Measurements from ENCODE around the gene RAB3B. TPM values are rescaled to one million over a fixed set of nuclear protein-coding genes. Genes with fewer than 3 reads are reported as not detected.

RAB3B gene
- total RNA-seq, 4 donors from 2014 or later, result under 0.01 TPM; not detected in 1

DNA sequence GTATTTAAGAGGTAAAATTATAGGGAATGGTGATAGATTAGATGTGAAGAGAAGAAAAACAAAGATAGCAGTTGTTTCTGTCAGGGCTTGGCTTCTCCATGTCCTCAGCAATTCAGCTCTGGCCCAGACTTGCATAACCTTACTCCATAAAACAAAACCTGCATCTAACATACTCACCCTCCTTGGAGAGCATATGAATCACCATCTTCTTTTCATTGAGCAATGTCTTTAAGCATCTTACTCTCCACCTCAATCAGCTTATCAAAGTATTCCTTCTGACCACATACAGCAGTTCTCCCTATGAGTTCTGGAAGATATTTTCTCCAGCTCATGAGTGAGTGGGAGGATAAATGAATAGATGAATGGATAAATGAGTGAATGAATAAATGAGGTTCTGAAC lies 49.0 kb downstream of the RAB3B start:
- no peak for TF ChIP-seq POLR2A (IDR thresholded peaks at IDR 0.05)
- TF ChIP-seq CTCF (IDR thresholded peaks at IDR 0.05), result no peak
- peaks cover 0 to 18% (median 5%) of the 10 kb centered on the region in 3 donors for H3K9me3 ChIP-seq
- no peak overlapping the region for H3K27ac ChIP-seq
- DNase-seq, result no peak
- no peaks in the 10 kb centered on the region for H3K4me1 ChIP-seq
- no peaks in the 10 kb centered on the region for H3K36me3 ChIP-seq
- peaks cover 0 to 4% (median 0%) of the 10 kb centered on the region in 4 donors for H3K27me3 ChIP-seq
- no peak overlapping the region for H3K4me3 ChIP-seq
- intact Hi-C loops (cut with DNase I), result no loop called here

DNA sequence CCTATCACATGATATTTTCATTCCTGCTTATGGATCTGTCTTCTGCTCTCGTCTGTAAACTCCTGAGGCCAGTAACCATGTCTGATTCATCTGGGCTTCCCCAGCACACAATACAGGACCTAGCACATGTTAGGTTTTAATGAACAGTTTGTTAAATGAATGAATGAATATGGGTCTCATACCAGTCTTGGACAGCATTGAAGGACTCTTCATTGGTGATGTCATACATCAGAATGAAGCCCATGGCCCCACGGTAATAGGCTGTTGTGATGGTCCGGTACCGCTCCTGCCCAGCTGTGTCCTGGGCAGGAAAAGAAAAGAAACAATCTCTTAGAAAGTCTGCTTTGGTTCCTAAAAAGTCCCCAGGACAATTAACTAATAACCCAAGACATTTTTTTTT lies 53.4 kb downstream of the RAB3B start:
- H3K4me1 ChIP-seq, result no peaks in the 10 kb centered on the region
- H3K4me3 ChIP-seq, result no peak overlapping the region
- peaks cover 0 to 4% (median 0%) of the 10 kb centered on the region in 4 donors for H3K27me3 ChIP-seq
- intact Hi-C loops (cut with DNase I), result no loop called here
- 88 to 90% methylated on average over 4 of the region's 4 CpGs for WGBS, 2 donors
- H3K27ac ChIP-seq, result no peak overlapping the region
- no peak for DNase-seq
- H3K36me3 ChIP-seq, result no peaks in the 10 kb centered on the region
- peaks cover 0 to 18% (median 5%) of the 10 kb centered on the region in 3 donors for H3K9me3 ChIP-seq
- TF ChIP-seq CTCF (IDR thresholded peaks at IDR 0.05), result no peak

- Histone ChIP-seq H3K27me3 (peaks cover 0 to 4% (median 0%) of the 10 kb centered on the region in 4 donors), H3K4me1 (no peaks in the 10 kb centered on the region), H3K27ac (no peak overlapping the region), H3K9me3 (peaks cover 0 to 13% (median 3%) of the 10 kb centered on the region in 3 donors), H3K4me3 (no peak overlapping the region), H3K36me3 (no peaks in the 10 kb centered on the region)
- WGBS, 2 donors, result 69 to 76% methylated on average over 4 of the region's 4 CpGs
- no peak for DNase-seq
- TF ChIP-seq POLR2A (IDR thresholded peaks at IDR 0.05) (no peak), CTCF (IDR thresholded peaks at IDR 0.05) (no peak)
- intact Hi-C loops (cut with DNase I), result no loop called here
Observed at GRCh38 chr1:51936531-51936930, 54.0 kb downstream of the RAB3B start.

- intact Hi-C loops (cut with DNase I), result no loop called here
- no peak for TF ChIP-seq POLR2A (IDR thresholded peaks at IDR 0.05)
- TF ChIP-seq CTCF (IDR thresholded peaks at IDR 0.05), result no peak
- H3K36me3 ChIP-seq, result no peaks in the 10 kb centered on the region
Observed at GRCh38 chr1:51933344-51933743, 57.2 kb downstream of the RAB3B start.

DNA sequence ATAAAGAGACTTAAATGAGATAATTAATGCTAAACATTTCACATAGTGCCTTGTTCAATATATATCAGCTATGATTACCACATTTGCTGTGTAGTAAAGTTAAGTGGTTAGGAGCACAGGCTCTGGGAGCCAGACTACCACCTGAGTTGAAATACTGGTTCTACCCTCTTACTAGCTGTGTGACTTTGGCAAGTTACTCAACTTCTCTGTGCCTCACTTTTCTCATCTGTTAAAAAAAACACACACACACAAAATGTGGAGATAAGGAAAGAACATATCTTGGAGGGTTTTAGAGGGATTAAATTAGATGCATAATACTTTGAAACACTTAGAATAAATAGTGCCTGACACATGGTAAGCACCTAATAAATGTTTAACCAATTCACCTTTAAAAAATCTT lies 60.2 kb downstream of the RAB3B start:
- TF ChIP-seq POLR2A (IDR thresholded peaks at IDR 0.05) (no peak), CTCF (IDR thresholded peaks at IDR 0.05) (no peak)
- Histone ChIP-seq H3K9me3 (no peaks in the 10 kb centered on the region), H3K4me3 (no peak overlapping the region), H3K4me1 (no peaks in the 10 kb centered on the region), H3K27ac (no peak overlapping the region), H3K36me3 (no peaks in the 10 kb centered on the region), H3K27me3 (peaks cover 0 to 26% (median 0%) of the 10 kb centered on the region in 4 donors)
- intact Hi-C loops (cut with DNase I), result no loop called here
- no peak for DNase-seq

More at GRCh38 chr1:51933344-51933743, 57.2 kb downstream of the RAB3B start:
- Histone ChIP-seq H3K27me3 (peaks cover 0 to 16% (median 0%) of the 10 kb centered on the region in 4 donors), H3K4me3 (no peak overlapping the region), H3K27ac (no peak overlapping the region), H3K4me1 (no peaks in the 10 kb centered on the region), H3K9me3 (no peaks in the 10 kb centered on the region)
- WGBS, 2 donors, result 92 to 100% methylated on average over 1 of the region's 1 CpG
- no peak for DNase-seq
